IMR-90 (cell line): ENCODE results near the gene M6PR. TPM values are rescaled to one million over a fixed set of nuclear protein-coding genes. Genes with fewer than 3 reads are reported as not detected.

ENCODE experiments used
- ATAC-seq: fragments of 200-7000 bp; cut with Tn5 transposase; 2 replicates; pipeline ENCODE4 v1.9.1; 2020; ENCODE audit warnings: low read depth, mild to moderate bottlenecking, moderate library complexity
- BruUV-seq: library from RNA; stranded (reverse); fragments of 400-500 nt; replicated peaks from 2 replicates; lab custom pipeline; 2021; lab: Mats Ljungman, UMichigan
- CTCF ChIA-PET: fragments of 300-600 bp; formaldehyde crosslinking; extraction: SDS; loops from one replicate; lab custom pipeline; 2021; ENCODE audit warnings: antibody characterized with exemption; lab: Yijun Ruan, JAX
- POLR2A ChIA-PET: fragments of 300-600 bp; sonication (Branson Sonifier 250); formaldehyde crosslinking; loops from one replicate; lab custom pipeline; 2022; ENCODE audit warnings: antibody characterized with exemption; ENCODE audit not compliant: unreplicated experiment; lab: Charles Lee
- DNase-seq: peaks from one replicate; pipeline ENCODE4 v3.0.0; 2013
- H2AFZ ChIP-seq: replicated peaks from 2 replicates; pipeline ENCODE3; 2013; ENCODE audit warnings: low read length, mild to moderate bottlenecking; ENCODE audit not compliant: poor library complexity
- H2AK5ac ChIP-seq: 2 replicates; pipeline ENCODE4 v1.6.1; 2013; ENCODE audit warnings: low read depth, low read length, inconsistent platforms
- H2AK9ac ChIP-seq: replicated peaks from 2 replicates; pipeline ENCODE3; 2013; ENCODE audit warnings: mild to moderate bottlenecking, low read depth, low read length, moderate library complexity; ENCODE audit not compliant: poor library complexity
- H2BK120ac ChIP-seq: 2 replicates; pipeline ENCODE4 v1.6.1; 2013; ENCODE audit warnings: low read depth, low read length, inconsistent platforms
- H2BK15ac ChIP-seq: 3 replicates; pipeline ENCODE4 v1.6.1; 2013; ENCODE audit warnings: low read depth, low read length, inconsistent platforms
- H2BK20ac ChIP-seq: 2 replicates; pipeline ENCODE4 v1.6.1; 2013; ENCODE audit warnings: low read depth, mild to moderate bottlenecking, inconsistent platforms, low read length, moderate library complexity
- H2BK5ac ChIP-seq: 2 replicates; pipeline ENCODE4 v1.6.1; 2013; ENCODE audit warnings: mild to moderate bottlenecking, low read depth, low read length, inconsistent platforms; ENCODE audit not compliant: poor library complexity, severe bottlenecking
- H3K14ac ChIP-seq: replicated peaks from 2 replicates; pipeline ENCODE4 v1.6.1; 2013; ENCODE audit warnings: low read depth, low read length, inconsistent platforms
- H3K18ac ChIP-seq: 2 replicates; pipeline ENCODE4 v1.6.1; 2013; ENCODE audit warnings: low read depth, low read length, control low read depth
- H3K23ac ChIP-seq: 2 replicates; pipeline ENCODE4 v1.6.1; 2013; ENCODE audit warnings: low read depth, low read length, inconsistent platforms
- H3K27ac ChIP-seq: 2 replicates; pipeline ENCODE4 v1.5.1; 2013; ENCODE audit warnings: mild to moderate bottlenecking, control low read depth, low read length; ENCODE audit not compliant: insufficient read depth
- H3K27me3 ChIP-seq: 2 replicates; pipeline ENCODE4 v1.6.1; 2013; ENCODE audit warnings: low read length; ENCODE audit not compliant: control insufficient read depth, insufficient read depth
- H3K36me3 ChIP-seq: 2 replicates; pipeline ENCODE4 v1.6.1; 2013; ENCODE audit warnings: low read length, mixed read lengths; ENCODE audit not compliant: control insufficient read depth, insufficient read depth
- H3K4ac ChIP-seq: 2 replicates; pipeline ENCODE4 v1.6.1; 2013; ENCODE audit warnings: low read depth, low read length, inconsistent platforms
- H3K4me1 ChIP-seq: 2 replicates; pipeline ENCODE4 v1.6.1; 2013; ENCODE audit warnings: low read length, mixed read lengths; ENCODE audit not compliant: control insufficient read depth, insufficient read depth
- H3K4me2 ChIP-seq: 2 replicates; pipeline ENCODE4 v1.6.1; 2013; ENCODE audit warnings: low read depth, mild to moderate bottlenecking, control low read depth, low read length, moderate library complexity
- H3K4me3 ChIP-seq: 2 replicates; pipeline ENCODE4 v1.5.1; 2013; ENCODE audit warnings: low read depth, mild to moderate bottlenecking, control low read depth, low read length, moderate library complexity; ENCODE audit not compliant: insufficient read depth
- H3K56ac ChIP-seq: 2 replicates; pipeline ENCODE4 v1.6.1; 2013; ENCODE audit warnings: low read length, inconsistent platforms; ENCODE audit not compliant: insufficient read depth; ENCODE audit errors: extremely low read depth
- H3K79me1 ChIP-seq, 2 experiments: 2 replicates each; pipeline ENCODE4 v1.6.1; 2013; ENCODE audit warnings: low read length in 2 of 2, inconsistent platforms in 1 of 2, low read depth in 1 of 2
- H3K9ac ChIP-seq: 2 replicates; pipeline ENCODE4 v1.6.1; 2013; ENCODE audit warnings: low read depth, low read length, control low read depth
- H3K9me1 ChIP-seq: 2 replicates; pipeline ENCODE4 v1.6.1; 2013; ENCODE audit warnings: low read length, inconsistent platforms; ENCODE audit not compliant: insufficient read depth
- H3K9me3 ChIP-seq: 2 replicates; pipeline ENCODE4 v1.6.1; 2013; ENCODE audit warnings: low read length; ENCODE audit not compliant: control insufficient read depth, insufficient read depth
- H4K20me1 ChIP-seq: 2 replicates; pipeline ENCODE4 v1.6.1; 2013; ENCODE audit warnings: low read length, inconsistent platforms; ENCODE audit not compliant: insufficient read depth
- H4K5ac ChIP-seq: 2 replicates; pipeline ENCODE4 v1.6.1; 2013; ENCODE audit warnings: mild to moderate bottlenecking, low read depth, low read length, control low read depth
- H4K8ac ChIP-seq, 2 experiments: 2 replicates each; pipeline ENCODE4 v1.6.1; 2013; ENCODE audit warnings: low read depth in 2 of 2, low read length in 2 of 2, control low read depth in 1 of 2, inconsistent platforms in 1 of 2
- H4K91ac ChIP-seq: 2 replicates; pipeline ENCODE4 v1.6.1; 2013; ENCODE audit warnings: low read depth, low read length, inconsistent platforms; ENCODE audit not compliant: insufficient read depth
- ELK1 ChIP-seq: fragments of 150-350 bp; IDR thresholded peaks from 2 replicates; pipeline ENCODE4 v1.6.1; 2016; ENCODE audit warnings: low read depth, mild to moderate bottlenecking, low read length, moderate library complexity, borderline replicate concordance
- MAZ ChIP-seq: IDR thresholded peaks from 2 replicates; pipeline ENCODE4 v1.6.1; 2012; ENCODE audit warnings: low read depth, mild to moderate bottlenecking, low read length, improper control_type of control experiment, moderate library complexity, borderline replicate concordance
- USF2 ChIP-seq: fragments of 150-350 bp; IDR thresholded peaks from 2 replicates; pipeline ENCODE4 v1.6.1; 2017; ENCODE audit warnings: mild to moderate bottlenecking, antibody characterized with exemption, low read length, low read depth
- whole genome bisulfite sequencing, 2 experiments: methylation state at CpG; one replicate each; pipeline versions ENCODE4 v1.1.5 to v1.1.7; 2013; ENCODE audit warnings: missing lambda C conversion rate in 2 of 2; ENCODE audit not compliant: insufficient read length in 1 of 2; ENCODE audit errors: extremely low coverage in 2 of 2; 5-methylcytosine and 5-hydroxymethylcytosine counted together
- dilution Hi-C: fragments of 300-500 bp; cut with HindIII; formaldehyde crosslinking; loops from one replicate; pipeline ENCODE4 v1.14.3; 2018; ENCODE audit warnings: low sequenced_read_pairs; ENCODE audit not compliant: unreplicated experiment
- in situ Hi-C: fragments of 300-500 bp; cut with MboI; formaldehyde crosslinking; loops from 3 replicates; pipeline ENCODE4 v1.14.3; 2019; ENCODE audit warnings: low sequenced_read_pairs, inconsistent platforms, mixed read lengths
- intact Hi-C: fragments of 100-400 bp; cut with micrococcal nuclease; formaldehyde crosslinking; loops from 2 replicates; pipeline ENCODE4 v1.10.0; 2022
- polyA plus RNA-seq, 3 experiments: library from polyadenylated mRNA; depleted of rRNA; stranded (reverse); fragments of >200 nt; gene quantifications; 2 replicates each; pipeline ENCODE4 v1.2.3, GENCODE V29; 2012; ENCODE audit warnings: low replicate concordance in 1 of 3
- total RNA-seq: library from RNA; depleted of rRNA; stranded (reverse); fragments of >200 nt; gene quantifications from 2 replicates; pipeline ENCODE4 v1.2.3, GENCODE V29; 2012

Gene M6PR
- total and polyA plus RNA-seq, 2 of the 4 experiments (the other 2 are of a cell fraction), result 86.6 to 140 TPM

GRCh38 chr12:8956073-8956472, 6.6 kb upstream of the M6PR start:
- Histone ChIP-seq H3K9me1 (no peaks in the 10 kb centered on the region), H3K14ac (no peak overlapping the region), H3K79me1 (no peaks in the 10 kb centered on the region), H3K23ac (no peak overlapping the region), H4K5ac (no peak overlapping the region), H3K9ac (no peak overlapping the region), H2BK20ac (no peak overlapping the region), H3K27me3 (no peaks in the 10 kb centered on the region), H3K4me2 (no peak overlapping the region), H2AFZ (no peak overlapping the region), H3K36me3 (no peaks in the 10 kb centered on the region), H2AK9ac (no peak overlapping the region), H2AK5ac (no peak overlapping the region), H3K4me3 (no peak overlapping the region), H3K4me1 (no peaks in the 10 kb centered on the region), H3K56ac (no peak overlapping the region), H3K4ac (no peak overlapping the region), H4K8ac (no peak overlapping the region), H3K27ac (no peak overlapping the region), H2BK5ac (no peak overlapping the region), H3K18ac (no peak overlapping the region), H2BK120ac (no peak overlapping the region), H2BK15ac (no peak overlapping the region), H4K20me1 (no peaks in the 10 kb centered on the region), H3K9me3 (no peaks in the 10 kb centered on the region), H4K91ac (no peak overlapping the region)
- ATAC-seq, result no peak
- WGBS, 2 experiments, result 50% methylated on average over 2 of the region's 15 CpGs; no CpG with 5 or more reads in 1 of the 2 experiments
- no peak for TF ChIP-seq MAZ
- TF ChIP-seq ELK1, result no peak
- no peak for TF ChIP-seq USF2
- intact Hi-C loops (no loop called here), dilution Hi-C loops (no loop called here), in situ Hi-C loops (no loop called here)
- ChIA-PET CTCF (interaction anchor here (0.6 kb wide), 1 partner anchor 1558 kb away, joined by 3 read pairs; no protein-coding TSS in a partner anchor), POLR2A (no interaction called here)
- DNase-seq, result no peak
- BruUV-seq, result no TSS peak
